SK-N-SH treated with all-trans-retinoic acid at 6 μM for 48 hours (cell line): ENCODE measurements around the gene KRTAP16-1.

Experiments used
- GLIS3 ChIP-seq: fragments of 250-450 bp; sonication (Bioruptor Pico); IDR thresholded peaks from 2 replicates; pipeline ENCODE4 v1.5.0; 2020; ENCODE audit warnings: mild to moderate bottlenecking, moderate library complexity
- ISL1 ChIP-seq: fragments of 250-450 bp; sonication (Bioruptor Pico); IDR thresholded peaks from 2 replicates; pipeline ENCODE4 v2.1.2; 2022; ENCODE audit warnings: mild to moderate bottlenecking, moderate library complexity
- OSR1 ChIP-seq: fragments of 250-450 bp; sonication (Bioruptor Pico); IDR thresholded peaks from 2 replicates; pipeline ENCODE4 v1.8.0; 2022; ENCODE audit warnings: moderate library complexity, mild to moderate bottlenecking, inconsistent platforms
- TCF4 ChIP-seq: fragments of 250-450 bp; sonication (Bioruptor Pico); IDR thresholded peaks from 2 replicates; pipeline ENCODE4 v1.8.0; 2021; ENCODE audit warnings: mild to moderate bottlenecking, moderate library complexity, borderline replicate concordance
- ZFP3 ChIP-seq: fragments of 250-450 bp; sonication (Bioruptor Pico); IDR thresholded peaks from 2 replicates; pipeline ENCODE4 v1.5.0; 2020; ENCODE audit warnings: mild to moderate bottlenecking, moderate library complexity

DNA sequence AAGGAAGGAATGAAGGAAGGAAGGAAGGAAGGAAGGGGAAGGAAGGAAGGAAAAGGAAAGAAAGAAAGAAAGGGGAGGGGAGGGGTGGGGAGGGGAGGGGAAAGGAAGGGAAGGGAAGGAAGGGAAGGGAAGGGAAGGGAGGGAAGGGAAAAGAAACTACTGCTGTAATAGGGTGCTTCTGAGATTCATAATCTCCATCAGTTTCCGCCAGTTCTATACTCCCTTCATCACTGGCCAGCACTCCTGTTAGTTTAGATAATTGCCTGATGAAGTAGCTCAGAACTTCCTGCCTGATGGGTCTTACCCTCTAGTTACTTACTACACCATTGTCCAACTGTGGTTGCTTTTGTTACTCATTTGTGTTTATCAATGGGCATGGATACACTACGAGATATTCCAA lies 45.9 kb downstream of the KRTAP16-1 start:
- TF ChIP-seq TCF4 (CRISPR knock-in tag) (no peak), ZFP3 (CRISPR knock-in tag) (no peak), GLIS3 (CRISPR knock-in tag) (no peak), ISL1 (no peak), OSR1 (CRISPR knock-in tag) (no peak)
